MM.1S (cell line): ENCODE data around the gene MAT2A.
"Not testable (repeated sequence)": the region's sequence is repeated elsewhere in the genome, so short reads cannot be mapped to it uniquely, and the experiment has no call there.

Experiments used
- CTCF ChIP-seq: fragments of 300-600 bp; sonication (generic); IDR thresholded peaks from 2 replicates; pipeline ENCODE4 v1.5.1; 2016; ENCODE audit warnings: antibody characterized with exemption, low read length, mixed read lengths
- EZH2 ChIP-seq: fragments of 300-600 bp; sonication (generic); optimal IDR thresholded peaks from 2 replicates; pipeline ENCODE3; 2017; ENCODE audit warnings: low read depth, mild to moderate bottlenecking, antibody characterized with exemption, low read length, mixed read lengths
- EZH2phosphoT487 ChIP-seq: fragments of 300-600 bp; sonication (generic); IDR thresholded peaks from 2 replicates; pipeline ENCODE4 v1.6.1; 2018; ENCODE audit warnings: antibody characterized with exemption, low read length

GRCh38 chr2:85544915-85545779, 6.2 kb downstream of the MAT2A start:
- TF ChIP-seq CTCF, EZH2, EZH2phosphoT487: not testable (repeated sequence)
